ENCODE data around the gene MAGED2.
"Not testable (repeated sequence)": the region's sequence is repeated elsewhere in the genome, so short reads cannot be mapped to it uniquely, and the experiment has no call there.

MAGED2 gene

DNA sequence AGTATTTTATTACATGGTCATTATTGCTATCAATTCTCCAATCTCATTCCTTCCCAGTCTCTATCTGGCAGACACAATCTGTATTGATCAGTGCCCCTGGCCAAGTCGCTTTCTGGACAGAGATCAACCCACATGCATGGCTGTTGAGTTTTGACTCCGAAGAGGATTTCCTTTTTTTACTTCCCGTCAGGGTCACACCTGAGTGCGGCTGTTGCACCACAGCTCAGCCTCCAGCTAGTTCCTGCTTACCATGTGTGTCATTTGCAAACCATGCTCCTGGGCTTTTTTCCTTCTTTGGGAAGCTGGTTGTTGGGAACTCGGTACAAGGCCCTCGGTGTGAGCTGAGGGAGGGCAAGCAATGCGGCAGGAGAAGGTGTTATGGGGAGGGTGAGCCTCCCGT lies 11.7 kb downstream of the MAGED2 start:
- DNase-seq (ENCODE audit: low read depth) = no peak

- DNase-seq (ENCODE audit: low read depth) = no peak
Observed at GRCh38 chrX:54820737-54821136, 13.2 kb downstream of the MAGED2 start.

DNA sequence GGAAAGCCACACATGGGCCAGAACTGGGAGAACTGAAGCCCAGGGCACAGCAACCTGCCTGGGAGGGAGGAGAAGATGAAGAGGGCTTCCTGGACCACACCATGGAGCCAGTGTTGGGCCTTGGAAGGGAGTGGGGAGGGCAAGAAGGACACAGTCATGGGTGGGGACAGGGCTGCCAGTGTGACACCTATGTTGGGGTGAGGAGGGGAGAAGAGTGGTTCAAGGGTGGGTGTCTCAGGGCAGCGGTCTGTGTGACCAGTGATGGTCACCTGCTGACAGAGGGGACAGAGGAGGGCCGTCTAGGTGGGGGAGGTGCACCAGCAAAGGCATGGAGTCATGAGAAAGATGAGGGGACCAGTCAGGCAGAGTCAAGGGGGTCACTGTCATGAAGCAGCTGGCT lies 13.8 kb downstream of the MAGED2 start:
- DNase-seq (ENCODE audit: low read depth) = no peak

DNA sequence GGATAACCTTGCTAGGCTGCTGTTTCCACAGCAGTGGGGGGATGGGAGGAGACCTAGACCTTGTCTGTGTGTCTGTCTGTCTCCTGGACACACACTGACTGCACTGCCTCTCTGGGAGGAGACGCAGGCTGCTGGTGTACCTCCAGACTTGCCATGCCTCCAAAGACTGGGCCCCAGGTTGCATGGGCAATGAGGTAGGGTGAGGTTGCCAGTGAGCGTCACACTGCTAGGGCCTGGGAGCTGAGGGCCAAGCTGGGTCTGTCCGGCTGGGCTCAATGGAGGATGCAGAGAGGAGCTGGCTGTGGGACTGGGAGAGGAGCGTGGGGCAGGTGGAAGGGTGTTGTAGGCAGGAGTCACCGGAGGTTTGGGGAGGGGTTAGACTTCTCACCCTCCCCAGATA lies 16.6 kb downstream of the MAGED2 start:
- DNase-seq (ENCODE audit: low read depth) = no peak

GRCh38 chrX:54824722-54825121 lies 17.2 kb downstream of the MAGED2 start:
- no peak for DNase-seq (ENCODE audit: low read depth)

DNA sequence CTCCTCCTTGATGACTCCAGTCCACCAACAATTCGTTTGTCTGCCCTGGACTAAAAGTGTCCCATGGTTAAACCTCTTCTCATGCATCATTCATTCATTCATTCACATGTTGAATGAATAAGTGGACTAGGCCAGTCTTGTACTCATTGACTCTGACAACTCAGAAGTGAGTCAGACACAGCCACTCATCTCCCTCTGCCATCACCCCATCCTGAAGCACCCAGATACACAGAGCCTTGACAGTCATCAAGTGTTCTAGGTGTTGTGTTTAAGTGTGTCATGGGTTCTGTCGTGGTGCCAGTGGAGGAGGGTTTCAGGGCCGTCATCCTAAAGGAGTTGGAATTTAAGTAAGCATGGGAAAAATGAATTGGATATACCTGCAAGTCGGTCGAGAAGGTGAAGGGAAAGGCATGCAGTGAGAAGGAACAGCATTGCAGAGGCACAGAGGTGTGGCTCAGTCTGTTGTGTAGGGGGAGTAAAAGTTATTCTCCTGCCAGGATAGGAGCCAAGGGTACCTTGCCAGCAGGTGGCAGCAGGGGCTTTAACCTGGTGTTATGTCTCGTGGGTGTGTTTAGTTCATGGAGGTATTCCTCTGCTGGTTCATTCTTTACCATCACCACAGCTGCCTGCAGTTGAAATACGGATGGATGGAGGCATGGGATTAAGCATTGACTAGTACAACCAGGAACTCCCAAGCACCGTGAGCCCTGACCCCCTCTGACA lies 18.3 kb downstream of the MAGED2 start:
- no peak for DNase-seq (ENCODE audit: low read depth)

DNA sequence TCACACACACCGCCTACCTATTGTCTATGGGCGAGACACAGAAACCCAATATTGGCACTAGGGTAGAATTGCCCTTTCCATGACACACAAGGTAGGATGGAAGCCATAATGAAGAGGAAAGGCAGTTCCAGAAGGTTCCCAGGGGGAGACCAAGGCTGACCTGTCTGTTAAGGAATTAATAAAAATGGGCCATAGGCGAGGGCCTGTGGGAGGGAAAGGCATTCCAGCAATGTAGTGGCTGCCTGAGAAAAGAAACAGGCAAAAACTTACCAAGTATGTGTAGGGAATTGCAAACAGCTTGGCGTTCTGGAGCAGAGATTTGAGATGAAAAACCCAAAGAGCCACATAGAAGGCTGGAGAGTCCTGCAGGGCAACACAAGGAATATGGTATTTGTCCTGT lies 19.1 kb downstream of the MAGED2 start:
- DNase-seq (ENCODE audit: low read depth) = no peak

DNA sequence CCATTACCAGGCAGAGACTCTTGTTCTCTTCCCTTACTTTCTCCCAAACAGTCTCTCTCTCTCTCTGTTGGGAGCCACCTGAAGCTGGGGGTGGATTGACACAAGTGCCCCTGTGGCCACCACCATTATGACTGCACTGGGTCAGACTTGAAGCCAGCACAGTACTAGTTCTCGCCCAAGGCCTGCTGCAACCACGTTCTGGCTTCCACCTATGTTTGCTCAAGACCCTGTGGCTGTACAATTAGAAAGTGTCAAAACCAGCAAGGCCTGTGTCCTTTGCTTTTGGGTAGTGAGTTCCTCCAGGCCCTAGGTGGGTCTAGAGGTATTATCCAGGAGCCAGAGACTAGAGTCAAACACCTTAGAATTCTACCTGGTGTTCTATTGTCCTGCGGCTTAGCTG lies 31.0 kb downstream of the MAGED2 start:
- DNase-seq (ENCODE audit: low read depth) = no peak

GRCh38 chrX:54841184-54841874 lies 33.8 kb downstream of the MAGED2 start:
- not testable (repeated sequence) for DNase-seq (ENCODE audit: low read depth)

DNA sequence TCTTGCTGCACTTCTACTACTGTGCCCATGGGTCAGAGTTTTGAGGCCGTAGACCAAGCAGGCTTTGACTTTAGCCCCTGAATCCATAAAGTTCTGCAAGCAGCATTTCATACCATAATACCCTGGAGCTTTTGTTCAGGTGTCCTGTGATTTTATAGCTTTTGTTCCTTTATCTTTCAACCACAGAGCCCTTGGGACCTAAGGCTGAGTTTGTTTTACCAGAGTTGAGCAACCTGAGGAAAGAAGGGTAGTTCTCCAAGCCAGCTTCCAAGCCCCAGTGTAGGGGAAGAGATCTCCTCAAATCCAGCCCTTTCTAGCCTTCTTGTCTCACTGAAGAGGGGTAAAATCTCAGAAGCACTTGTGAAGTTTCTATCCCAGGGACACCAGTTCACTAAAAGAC lies 35.1 kb downstream of the MAGED2 start:
- no peak for DNase-seq (ENCODE audit: low read depth)

- no peak for DNase-seq (ENCODE audit: low read depth)
Observed at GRCh38 chrX:54843050-54843449, 35.5 kb downstream of the MAGED2 start.

- DNase-seq (ENCODE audit: low read depth) = not testable (repeated sequence)
Observed at GRCh38 chrX:54847700-54848099, 40.2 kb downstream of the MAGED2 start.

GRCh38 chrX:54865208-54865607 lies 57.7 kb downstream of the MAGED2 start:
- no peak for DNase-seq (ENCODE audit: low read depth)
